ENCODE results near the gene C8B.

Gene C8B

DNA sequence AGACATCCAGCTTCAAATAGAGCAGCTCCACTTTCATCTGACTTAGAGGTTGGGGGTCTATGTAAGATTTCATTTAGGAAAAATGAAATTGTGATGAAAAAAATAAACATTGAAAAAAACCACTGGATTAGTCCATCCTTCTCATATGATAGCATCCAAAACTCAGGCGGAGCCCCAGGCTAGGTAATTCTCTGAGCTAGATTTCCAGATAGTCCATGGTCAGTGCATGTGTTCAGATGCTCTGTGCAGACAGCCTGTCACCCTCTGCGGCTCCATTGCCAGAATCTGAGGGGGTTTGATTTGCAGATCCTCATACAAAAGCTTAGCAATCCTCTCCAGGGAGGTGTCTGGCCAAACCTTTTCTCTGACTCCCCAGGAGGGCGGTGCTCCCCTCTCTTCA is 49.2 kb downstream of the C8B start:
- no peak for TF ChIP-seq Cebpa-rat (IDR thresholded peaks at IDR 0.05)
- Histone ChIP-seq H4K20me1 (no peaks in the 10 kb centered on the region), H3K27me3 (no peaks in the 10 kb centered on the region), H3K4me3 (no peak overlapping the region), H3K9me3 (replicated peaks in 1 of 11) (peaks cover 0 to 6% (median 0%) of the 10 kb centered on the region in 11 experiments; a peak in 2 of 22 replicates), H3K4me1 (peaks cover 0 to 28% (median 22%) of the 10 kb centered on the region in 10 experiments; a peak in 15 of 20 replicates), H3K9ac (no peak overlapping the region), H3K4me2 (no peak overlapping the region), H3K36me3 (no peaks in the 10 kb centered on the region), H3K27ac (no peak overlapping the region)

DNA sequence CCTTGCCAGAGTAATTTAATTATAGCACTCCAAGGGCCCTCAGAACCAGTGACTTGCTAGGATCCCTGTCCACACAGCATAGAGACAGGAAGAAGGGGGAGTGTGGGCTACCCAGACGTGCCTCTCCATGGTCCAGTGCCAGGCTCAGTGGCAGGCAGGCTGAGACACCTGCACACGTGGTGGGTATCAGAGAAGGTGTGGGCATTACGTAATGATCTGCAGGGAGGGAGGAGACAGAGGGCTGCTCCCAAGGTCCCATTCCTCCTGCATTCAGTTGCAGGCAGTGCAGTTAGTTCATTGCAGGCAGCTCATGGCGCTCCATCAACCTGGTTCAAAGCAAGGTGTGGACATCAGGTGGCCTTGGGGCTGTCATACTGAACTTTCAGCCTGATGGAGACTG is 49.9 kb downstream of the C8B start:
- Histone ChIP-seq H3K27ac (no peak overlapping the region), H3K27me3 (no peaks in the 10 kb centered on the region), H4K20me1 (no peaks in the 10 kb centered on the region), H3K36me3 (no peaks in the 10 kb centered on the region), H3K9ac (no peak overlapping the region), H3K4me1 (peaks cover 6 to 22% (median 19%) of the 10 kb centered on the region in 10 experiments), H3K9me3 (replicated peaks in 1 of 11) (peaks cover 0 to 6% (median 0%) of the 10 kb centered on the region in 11 experiments; a peak in 2 of 22 replicates), H3K4me2 (peak overlapping the region in 6 of 11 experiments; percentile 13 to 53 (median 26); a peak in 9 of 22 replicates), H3K4me3 (no peak overlapping the region)
- no peak for TF ChIP-seq Cebpa-rat (IDR thresholded peaks at IDR 0.05)

DNA sequence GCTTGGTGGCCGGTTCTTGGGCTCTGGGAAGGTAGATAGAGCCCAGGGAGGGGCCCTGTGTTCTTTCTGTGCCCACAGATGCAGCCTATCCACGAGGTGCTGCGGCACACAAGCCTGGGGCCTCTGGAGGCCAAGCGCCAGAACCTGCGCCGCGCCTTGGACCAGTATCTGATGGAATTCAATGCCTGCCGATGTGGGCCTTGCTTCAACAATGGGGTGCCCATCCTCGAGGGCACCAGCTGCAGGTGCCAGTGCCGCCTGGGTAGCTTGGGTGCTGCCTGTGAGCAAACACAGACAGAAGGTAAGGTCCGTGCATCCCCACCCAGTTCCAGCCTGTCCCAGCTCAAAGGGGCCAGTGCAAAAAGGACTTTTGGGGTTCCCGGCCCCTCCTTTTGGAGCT is 53.5 kb downstream of the C8B start:
- H3K27me3 ChIP-seq: no peaks in the 10 kb centered on the region
- peaks cover 0 to 6% (median 0%) of the 10 kb centered on the region in 11 experiments; a peak in 2 of 22 replicates for H3K9me3 ChIP-seq (replicated peaks in 1 of 11)
- peaks cover 37 to 44% (median 40%) of the 10 kb centered on the region in 10 experiments for H3K4me1 ChIP-seq
- H3K27ac ChIP-seq: no peak overlapping the region
- H3K4me3 ChIP-seq: no peak overlapping the region
- no peak overlapping the region for H3K9ac ChIP-seq
- no peaks in the 10 kb centered on the region for H4K20me1 ChIP-seq
- H3K4me2 ChIP-seq: no peak overlapping the region
- TF ChIP-seq Cebpa-rat (IDR thresholded peaks at IDR 0.05): no peak
- no peaks in the 10 kb centered on the region for H3K36me3 ChIP-seq

DNA sequence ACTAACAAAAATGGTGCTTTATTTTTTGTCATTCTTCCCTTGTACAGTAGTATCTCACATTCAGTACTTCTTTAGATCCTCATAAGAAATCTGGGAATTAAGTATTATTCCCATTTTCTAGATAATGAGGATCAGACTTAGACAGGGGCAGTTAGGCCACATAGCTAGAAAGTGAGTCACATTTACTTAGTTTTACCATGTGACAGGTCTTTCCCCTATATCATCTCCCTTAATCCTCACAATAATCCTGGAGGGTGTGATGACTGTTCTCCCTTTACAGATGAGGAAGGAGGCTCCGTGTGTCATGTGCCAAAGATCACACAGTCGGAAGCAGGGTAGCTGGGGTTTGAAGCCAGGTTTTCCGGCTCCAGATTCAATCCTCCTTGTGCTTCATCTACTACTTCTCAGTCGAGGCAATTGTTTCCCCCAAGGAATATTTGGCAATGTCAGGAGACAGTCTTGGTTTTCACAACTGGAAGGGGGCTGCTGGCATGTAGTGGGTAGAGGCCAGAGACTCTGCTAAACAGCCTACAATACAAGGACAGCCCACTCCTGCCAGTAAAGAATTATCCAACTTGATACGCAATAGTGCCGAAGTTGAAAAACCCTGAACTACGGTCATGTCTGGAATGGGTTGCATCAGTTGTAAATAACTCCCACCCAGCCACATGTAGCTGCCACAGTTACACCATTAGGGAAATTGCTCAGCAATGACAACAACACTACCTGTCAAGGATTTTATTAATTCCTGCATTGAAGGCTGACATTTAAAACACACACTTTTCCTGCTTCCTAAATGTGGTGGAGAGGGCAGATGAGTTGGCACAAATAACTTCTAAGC is 54.5 kb downstream of the C8B start:
- Histone ChIP-seq H3K4me1 (peaks cover 37 to 44% (median 40%) of the 10 kb centered on the region in 10 experiments), H4K20me1 (no peaks in the 10 kb centered on the region), H3K4me3 (no peak overlapping the region), H3K4me2 (peak overlapping the region in 4 of 11 experiments; percentile 75 to 83 (median 78); a peak in 8 of 22 replicates), H3K27ac (no peak overlapping the region; a peak in 2 of 22 replicates), H3K36me3 (no peaks in the 10 kb centered on the region), H3K27me3 (no peaks in the 10 kb centered on the region), H3K9ac (no peak overlapping the region), H3K9me3 (replicated peaks in 1 of 11) (peaks cover 0 to 6% (median 0%) of the 10 kb centered on the region in 11 experiments; a peak in 2 of 22 replicates)
- no peak for TF ChIP-seq Cebpa-rat (IDR thresholded peaks at IDR 0.05)

DNA sequence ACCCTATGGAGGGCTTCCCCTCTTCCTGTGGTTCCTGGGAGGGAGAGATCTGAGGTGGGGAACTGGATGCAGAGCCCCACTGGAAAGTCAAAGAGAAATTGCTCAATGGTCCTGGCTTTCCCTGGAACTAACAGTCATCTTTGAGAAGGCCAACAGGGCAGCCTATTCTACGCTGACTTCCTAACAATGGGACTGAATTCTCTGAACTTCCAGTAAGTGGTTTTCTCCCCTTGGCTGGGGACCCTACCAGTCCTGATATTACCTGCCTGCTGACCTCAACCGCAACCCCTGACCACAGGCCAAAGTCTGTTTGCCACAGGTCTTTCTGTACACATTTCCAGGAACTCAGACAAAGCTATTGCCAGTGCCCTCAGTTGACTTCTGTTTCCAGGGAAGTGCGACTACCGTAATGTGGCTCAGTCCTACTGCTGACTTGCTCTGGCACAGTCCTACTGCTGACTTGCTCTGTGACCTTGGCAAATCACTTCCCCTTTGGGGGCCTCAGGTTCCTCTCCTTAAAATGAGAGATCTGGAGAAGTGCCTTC is 55.3 kb downstream of the C8B start:
- peak overlapping the region; percentile 10 to 64 (median 48); a peak in 15 of 22 replicates for H3K27ac ChIP-seq
- no peaks in the 10 kb centered on the region for H3K27me3 ChIP-seq
- peaks cover 33 to 38% (median 37%) of the 10 kb centered on the region in 10 experiments for H3K4me1 ChIP-seq
- peaks cover 0 to 6% (median 0%) of the 10 kb centered on the region in 11 experiments; a peak in 2 of 22 replicates for H3K9me3 ChIP-seq (replicated peaks in 1 of 11)
- H3K36me3 ChIP-seq: no peaks in the 10 kb centered on the region
- H4K20me1 ChIP-seq: no peaks in the 10 kb centered on the region
- peak overlapping the region; percentile 68 to 86 (median 76) for H3K4me2 ChIP-seq
- TF ChIP-seq Cebpa-rat (IDR thresholded peaks at IDR 0.05): no peak
- H3K9ac ChIP-seq: no peak overlapping the region; a peak in 1 of 22 replicates
- no peak overlapping the region for H3K4me3 ChIP-seq

DNA sequence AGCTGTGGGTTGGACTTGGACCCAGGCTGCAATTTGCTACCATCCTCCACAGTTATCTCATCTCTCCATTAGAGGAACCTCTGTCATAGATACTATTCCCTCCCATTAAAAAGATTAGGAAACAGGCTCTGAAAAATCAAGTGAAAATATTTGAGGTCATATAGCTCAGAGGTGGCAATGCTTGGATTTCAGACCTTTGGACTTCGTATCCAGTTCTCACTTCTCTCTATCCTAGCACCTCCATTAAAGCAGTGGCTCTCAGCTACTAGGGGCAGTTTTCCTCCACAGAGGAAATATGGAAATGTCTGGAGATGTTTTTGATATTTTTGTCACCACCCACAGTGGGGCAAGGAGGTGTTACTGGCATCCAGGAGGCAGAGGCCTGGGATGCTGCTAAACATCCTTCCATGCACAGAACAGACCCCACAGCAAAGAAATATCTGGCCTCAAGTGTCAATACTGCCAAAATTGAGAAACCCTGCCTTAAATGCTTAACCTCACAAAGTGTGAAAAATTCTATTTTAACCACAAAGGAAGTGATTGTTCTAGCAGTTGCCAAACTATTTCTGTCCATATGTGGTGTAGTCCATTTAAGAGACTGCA is 57.1 kb downstream of the C8B start:
- Histone ChIP-seq H3K27me3 (no peaks in the 10 kb centered on the region), H3K4me1 (peaks cover 30 to 38% (median 36%) of the 10 kb centered on the region in 10 experiments), H3K4me3 (no peak overlapping the region), H3K27ac (peak overlapping the region in 10 of 11 experiments; percentile 0 to 64 (median 56); a peak in 19 of 22 replicates), H4K20me1 (no peaks in the 10 kb centered on the region), H3K9ac (peak overlapping the region in 8 of 11 experiments; percentile 1 to 37 (median 28); a peak in 9 of 22 replicates), H3K36me3 (no peaks in the 10 kb centered on the region), H3K4me2 (peak overlapping the region; percentile 68 to 86 (median 76)), H3K9me3 (replicated peaks in 1 of 11) (peaks cover 0 to 2% (median 0%) of the 10 kb centered on the region in 11 experiments; a peak in 2 of 22 replicates)
- peak in 2 of 11 experiments; percentile 20 to 39; a peak in 1 of 22 replicates for TF ChIP-seq Cebpa-rat (IDR thresholded peaks at IDR 0.05)

DNA sequence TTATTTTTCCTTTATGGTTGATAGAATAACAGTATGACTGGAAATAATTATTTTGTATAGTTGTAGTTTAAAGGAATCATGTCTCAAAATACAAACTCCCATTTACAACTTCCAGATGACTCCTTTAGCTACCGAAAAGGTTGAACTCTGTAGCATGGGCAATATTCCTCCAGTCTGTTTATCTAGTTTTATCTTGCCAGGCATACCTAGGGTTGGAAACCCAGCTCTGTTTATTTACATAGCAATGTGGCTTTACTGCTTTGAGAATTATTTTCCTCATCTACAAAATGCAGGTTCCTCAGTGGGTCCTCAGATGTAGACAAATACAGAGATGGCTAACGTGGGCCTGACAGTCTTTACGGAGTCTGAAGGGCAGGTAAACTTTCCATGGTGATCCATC is 60.1 kb downstream of the C8B start:
- no peak overlapping the region for H3K27ac ChIP-seq
- H3K27me3 ChIP-seq: no peaks in the 10 kb centered on the region
- no peaks in the 10 kb centered on the region for H3K9me3 ChIP-seq (replicated peaks in 1 of 11)
- no peak overlapping the region for H3K9ac ChIP-seq
- no peaks in the 10 kb centered on the region for H4K20me1 ChIP-seq
- H3K4me1 ChIP-seq: peaks cover 27 to 44% (median 30%) of the 10 kb centered on the region in 10 experiments
- no peaks in the 10 kb centered on the region for H3K36me3 ChIP-seq
- H3K4me3 ChIP-seq: no peak overlapping the region
- H3K4me2 ChIP-seq: no peak overlapping the region
- TF ChIP-seq Cebpa-rat (IDR thresholded peaks at IDR 0.05): no peak

DNA sequence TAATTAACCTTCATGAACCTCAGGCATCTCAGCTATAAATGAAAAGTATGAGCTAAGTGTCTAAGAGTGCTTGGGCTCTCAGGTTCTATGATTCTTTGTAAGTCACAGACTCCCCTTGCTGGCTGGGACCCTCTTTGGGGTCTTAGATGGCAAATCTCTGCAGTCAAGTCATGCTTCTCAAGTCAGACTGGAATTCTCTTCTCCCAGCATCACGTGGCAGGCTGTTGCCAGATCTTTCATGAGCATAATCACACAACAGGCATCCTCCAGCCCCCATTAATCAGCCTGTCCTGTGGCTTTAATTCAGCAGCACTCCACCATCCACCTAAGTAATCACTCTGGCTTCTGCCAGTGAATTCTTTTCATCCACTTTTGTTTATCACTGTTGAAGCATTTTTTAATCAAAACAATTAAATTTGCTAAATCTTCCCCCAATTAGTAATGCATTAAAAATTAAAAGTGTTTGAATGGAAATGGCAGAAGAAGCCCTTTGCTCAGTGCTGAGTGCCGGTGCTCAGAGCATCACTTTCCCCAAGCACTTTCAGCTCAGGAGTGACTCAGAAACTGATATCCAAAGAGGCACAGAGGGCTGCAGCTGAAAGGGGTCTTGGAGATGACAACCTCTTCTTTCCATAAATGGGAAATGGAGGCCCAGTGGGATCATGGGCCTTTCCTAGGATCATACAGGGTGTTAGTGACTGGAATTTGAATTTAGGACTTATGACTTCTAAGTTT is 61.0 kb downstream of the C8B start:
- no peak overlapping the region for H3K4me2 ChIP-seq
- no peak overlapping the region for H3K9ac ChIP-seq

More for the DNA sequence above, 61.0 kb downstream of the C8B start:
- Histone ChIP-seq H3K4me3 (no peak overlapping the region), H4K20me1 (no peaks in the 10 kb centered on the region), H3K9me3 (replicated peaks in 1 of 11) (no peaks in the 10 kb centered on the region), H3K4me1 (peaks cover 19 to 36% (median 22%) of the 10 kb centered on the region in 10 experiments), H3K36me3 (no peaks in the 10 kb centered on the region), H3K27ac (no peak overlapping the region), H3K27me3 (no peaks in the 10 kb centered on the region)
- no peak for TF ChIP-seq Cebpa-rat (IDR thresholded peaks at IDR 0.05)
